Left lobe of liver (tissue), 2 donors: Measurements from ENCODE around the gene DCP1B. TPM values are rescaled to one million over a fixed set of nuclear protein-coding genes. Genes with fewer than 3 reads are reported as not detected.

Experiments used
- ATAC-seq: fragments of 200-7000 bp; cut with Tn5 transposase; one replicate; pipeline ENCODE4 v1.9.1; 2020; ENCODE audit warnings: mild to moderate bottlenecking, moderate library complexity
- DNase-seq: peaks from one replicate; pipeline ENCODE4 v3.0.0-alpha.2; 2020; ENCODE audit warnings: low spot score
- total RNA-seq: library from RNA; stranded (reverse); gene quantifications from one replicate; pipeline ENCODE4 v1.2.1, GENCODE V29; 2021
- donor health status: DM: no; HTN: no; CAD: no; lungs with moderate emphysema.
- donor health status: DM: no; HTN: yes; CAD: no.

DCP1B gene
- total RNA-seq, 1 donor from 2014 or later, result 3.9 TPM

DNA sequence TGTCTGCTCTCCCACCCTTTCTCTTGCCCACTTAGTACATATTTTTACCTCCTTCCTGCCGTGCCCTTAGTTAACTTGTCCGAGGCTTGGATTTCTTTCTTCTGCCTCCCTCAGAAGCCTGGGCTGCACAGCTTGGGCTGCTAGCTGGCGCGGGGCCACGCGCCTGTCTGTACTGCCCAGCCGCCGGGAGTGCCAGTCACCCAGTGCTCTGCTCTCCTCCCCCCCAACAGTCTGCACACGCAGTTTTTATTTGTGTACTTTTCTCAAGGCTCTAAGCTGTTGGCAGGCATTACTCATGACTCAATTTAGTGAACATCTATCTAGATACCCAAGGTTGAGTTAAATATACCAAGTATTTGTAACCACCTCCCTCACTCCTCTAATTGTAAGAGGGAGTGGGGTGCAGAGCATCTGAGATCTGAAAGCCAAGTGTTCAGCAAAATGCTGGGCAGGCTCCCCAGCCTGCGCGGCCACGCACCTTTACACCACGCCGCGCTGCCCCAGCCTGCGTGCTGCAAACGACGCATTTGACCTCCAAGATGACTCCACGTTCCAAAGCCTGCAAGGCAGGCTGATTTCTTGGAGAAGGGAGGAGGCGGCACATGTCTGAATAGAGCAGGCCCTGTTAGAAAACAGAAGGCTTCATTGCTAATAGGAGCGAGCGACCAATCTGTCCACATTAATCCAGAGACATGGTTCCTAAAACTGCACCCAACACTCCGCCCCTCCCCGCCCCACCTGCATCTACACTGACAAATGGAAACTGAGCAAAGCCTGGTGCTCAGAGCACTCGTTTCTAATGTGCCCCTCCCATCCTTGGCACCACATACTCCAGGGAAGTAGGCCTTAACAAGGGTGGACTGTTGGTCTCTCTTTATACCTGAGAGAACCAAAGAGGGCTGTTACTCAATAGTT, 67.6 kb downstream of the DCP1B start:
- DNase-seq, result peak; percentile 86
- ATAC-seq, result peak; percentile 84

- ATAC-seq (peak; percentile 47), DNase-seq (peak; percentile 66)
Measured at GRCh38 chr12:1935700-1936378, 68.4 kb downstream of the DCP1B start.

- no peak for ATAC-seq
- no peak for DNase-seq
Measured at GRCh38 chr12:1935242-1935641, 69.0 kb downstream of the DCP1B start.

DNA sequence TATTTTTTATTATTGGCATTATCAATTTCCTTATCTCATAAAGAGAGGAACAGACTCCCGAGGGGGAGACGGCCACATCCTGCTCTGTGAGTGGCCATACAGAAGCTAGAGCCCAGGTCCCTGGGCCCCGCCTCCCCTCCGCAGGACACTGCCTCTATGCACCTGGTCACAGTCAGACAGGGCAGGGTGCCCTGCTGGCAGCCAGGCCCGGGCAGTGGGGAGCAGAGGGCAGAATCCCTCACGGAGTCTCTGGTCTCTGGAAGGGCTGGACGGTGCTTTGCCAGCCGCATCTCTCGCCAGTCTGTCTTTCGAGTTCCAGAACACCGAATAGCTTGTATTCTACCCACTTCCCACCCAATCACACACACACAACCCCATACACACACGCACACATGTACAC, 69.4 kb downstream of the DCP1B start:
- DNase-seq, result no peak
- ATAC-seq, result no peak

- no peak for ATAC-seq
- peak; percentile 31 for DNase-seq
Measured at GRCh38 chr12:1934068-1934467, 70.2 kb downstream of the DCP1B start.

DNA sequence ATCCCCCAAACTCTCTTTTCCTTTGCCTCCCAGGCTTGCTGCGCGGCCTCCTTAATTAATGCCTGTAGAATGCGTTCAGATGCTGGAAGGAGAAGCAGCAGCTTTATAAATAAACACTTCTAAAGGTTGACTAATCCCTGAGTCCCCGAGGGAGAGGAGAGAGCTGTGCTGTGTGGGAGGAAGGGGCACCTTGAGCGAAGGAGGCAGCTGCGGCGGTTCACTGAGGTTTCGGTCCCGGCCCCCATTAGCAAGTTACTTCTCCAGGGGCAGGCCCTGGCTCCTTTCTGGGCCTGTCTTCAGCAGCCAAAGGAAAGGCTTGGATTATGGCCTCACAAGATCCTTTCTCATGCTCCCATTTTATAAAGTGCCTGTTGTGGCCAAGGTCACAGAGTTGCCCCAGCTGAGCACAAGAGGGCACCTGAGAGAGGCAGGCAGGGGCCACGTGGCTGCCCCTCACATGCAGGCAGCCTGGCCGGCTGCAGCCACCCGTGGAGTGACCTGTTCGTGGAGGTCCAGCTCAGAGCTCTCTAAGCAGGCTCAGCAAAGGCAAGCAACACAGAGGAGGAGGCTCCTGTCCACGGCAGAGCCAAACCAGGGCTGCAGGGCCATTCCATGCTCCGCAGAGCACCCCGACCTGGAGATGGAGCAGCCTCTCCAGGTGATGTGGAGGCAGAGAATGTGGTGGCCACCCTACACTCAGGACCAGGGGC, 70.8 kb downstream of the DCP1B start:
- DNase-seq (peak; percentile 19), ATAC-seq (no peak)

- ATAC-seq, result peak; percentile 50
- peak; percentile 69 for DNase-seq
Measured at GRCh38 chr12:1932264-1932777, 71.9 kb downstream of the DCP1B start.

- ATAC-seq (no peak), DNase-seq (no peak)
Measured at GRCh38 chr12:1931642-1932041, 72.6 kb downstream of the DCP1B start.

DNA sequence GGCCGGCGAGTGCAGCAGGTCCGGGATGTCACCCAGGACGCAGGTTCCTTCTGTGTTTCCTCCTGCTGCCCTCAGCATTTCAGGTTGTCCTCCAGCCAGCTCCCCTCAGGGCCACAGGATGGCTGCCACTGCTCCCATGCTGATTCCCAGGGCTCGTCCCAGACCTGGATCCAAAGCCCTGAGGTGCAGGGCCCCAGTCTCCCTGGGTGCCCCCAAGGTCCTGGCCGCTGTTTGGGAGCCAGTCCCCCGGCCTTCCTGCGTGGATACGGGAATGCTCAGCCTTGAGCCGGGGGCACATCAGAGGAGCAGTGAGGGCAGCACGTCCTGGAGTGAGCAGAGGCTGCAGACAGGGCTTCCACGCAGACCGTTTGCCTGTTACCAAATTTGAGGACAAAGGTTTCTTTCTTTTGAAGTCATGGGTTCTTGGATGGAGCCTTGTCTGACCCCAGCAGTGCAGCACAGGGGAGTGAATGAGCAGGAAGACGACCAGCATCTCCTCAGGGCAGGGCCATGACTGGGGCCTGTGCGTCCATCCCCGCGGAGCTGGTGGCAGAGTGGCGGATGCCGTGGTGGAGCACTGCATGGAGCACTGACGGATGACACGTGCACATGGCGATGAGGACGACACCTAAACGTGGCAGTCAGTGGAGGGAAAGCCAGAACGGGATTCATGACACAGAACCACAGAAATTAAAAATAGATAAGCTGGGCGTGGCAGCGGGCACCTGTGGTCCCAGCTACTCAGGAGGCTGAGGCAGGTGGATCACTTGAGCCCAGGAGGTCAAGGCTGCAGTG, 73.3 kb downstream of the DCP1B start:
- no peak for ATAC-seq
- DNase-seq, result peak; percentile 38

DNA sequence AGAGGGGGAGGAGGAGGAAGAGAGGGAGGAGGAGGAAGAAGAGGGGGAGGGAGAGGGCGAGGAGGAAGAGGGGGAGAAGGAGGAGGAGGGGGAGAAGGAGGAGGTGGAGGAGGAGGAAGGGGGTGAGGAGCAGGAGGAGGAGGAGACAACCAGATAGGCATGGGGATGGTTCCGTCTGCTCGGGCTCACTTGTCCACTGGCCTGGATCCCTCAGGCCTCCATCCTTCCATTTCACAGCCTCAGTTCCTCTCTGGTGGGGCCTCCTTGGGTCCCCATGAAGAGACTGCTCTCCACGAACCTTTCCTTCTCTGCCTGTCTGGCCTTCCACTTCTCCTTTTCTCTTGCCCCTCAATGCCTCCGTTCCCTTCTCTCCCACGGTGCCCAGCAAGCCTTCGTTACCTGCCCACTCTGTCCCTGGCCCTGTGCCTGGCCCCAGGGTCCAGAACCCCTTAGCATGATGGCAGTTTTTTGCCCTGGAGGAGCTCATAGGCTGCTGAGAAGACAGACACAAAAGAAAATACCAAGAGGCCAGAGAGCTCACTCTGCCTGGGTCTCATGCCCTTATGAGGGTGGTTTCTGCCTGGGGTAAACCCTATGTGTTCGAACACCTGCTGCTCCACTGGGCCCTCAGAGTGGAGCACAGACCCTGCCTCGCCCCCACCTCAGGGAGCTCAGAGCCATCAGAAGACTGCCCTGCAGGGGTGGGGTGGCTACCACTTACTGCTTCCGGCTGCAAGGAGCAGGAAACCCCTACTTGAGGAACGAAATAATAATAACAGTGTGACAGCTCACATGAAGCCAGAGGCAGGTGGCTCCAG, 74.1 kb downstream of the DCP1B start:
- no peak for ATAC-seq
- peak; percentile 39 for DNase-seq

DNA sequence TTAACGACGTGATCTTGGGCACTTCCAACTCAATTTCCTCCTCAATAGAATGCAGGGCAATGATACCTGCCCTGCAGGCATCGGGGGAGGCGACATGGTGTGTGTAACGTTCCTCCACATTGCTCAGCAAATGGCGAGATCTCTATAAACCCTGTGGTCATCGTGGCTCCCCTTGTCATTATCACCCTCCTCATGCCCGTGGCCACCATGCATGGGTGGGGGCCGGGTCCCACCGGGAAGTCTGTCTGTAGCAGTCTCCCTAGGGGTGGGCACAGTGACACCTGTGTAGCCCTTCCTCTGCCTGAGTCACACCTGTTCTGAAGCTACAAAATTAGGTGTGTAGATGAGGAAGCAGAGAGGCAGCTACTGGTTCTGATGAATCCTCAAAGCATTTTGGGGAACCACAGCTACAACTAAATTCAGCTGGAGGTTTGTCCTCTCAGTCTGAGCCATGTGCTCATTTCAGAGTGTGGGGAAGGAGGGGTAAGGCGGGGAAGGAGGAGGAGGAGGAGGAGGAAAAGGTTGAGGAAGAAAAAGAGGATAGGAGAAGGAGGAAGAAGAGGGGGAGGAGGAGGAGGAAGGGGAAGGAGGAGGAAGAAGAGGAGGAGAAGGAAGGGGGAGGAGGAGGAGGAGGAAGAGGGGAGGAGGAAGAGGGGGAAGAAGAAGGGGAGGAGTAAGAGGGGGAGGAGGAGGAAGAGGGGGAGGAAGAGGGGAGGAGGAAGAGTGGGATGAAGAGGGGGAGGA, 74.8 kb downstream of the DCP1B start:
- DNase-seq, result peak; percentile 28
- no peak for ATAC-seq

GRCh38 chr12:1928439-1929121, 75.7 kb downstream of the DCP1B start:
- ATAC-seq (no peak), DNase-seq (peak; percentile 41)

GRCh38 chr12:1927751-1928351, 76.4 kb downstream of the DCP1B start:
- ATAC-seq (no peak), DNase-seq (peak; percentile 44)

DNA sequence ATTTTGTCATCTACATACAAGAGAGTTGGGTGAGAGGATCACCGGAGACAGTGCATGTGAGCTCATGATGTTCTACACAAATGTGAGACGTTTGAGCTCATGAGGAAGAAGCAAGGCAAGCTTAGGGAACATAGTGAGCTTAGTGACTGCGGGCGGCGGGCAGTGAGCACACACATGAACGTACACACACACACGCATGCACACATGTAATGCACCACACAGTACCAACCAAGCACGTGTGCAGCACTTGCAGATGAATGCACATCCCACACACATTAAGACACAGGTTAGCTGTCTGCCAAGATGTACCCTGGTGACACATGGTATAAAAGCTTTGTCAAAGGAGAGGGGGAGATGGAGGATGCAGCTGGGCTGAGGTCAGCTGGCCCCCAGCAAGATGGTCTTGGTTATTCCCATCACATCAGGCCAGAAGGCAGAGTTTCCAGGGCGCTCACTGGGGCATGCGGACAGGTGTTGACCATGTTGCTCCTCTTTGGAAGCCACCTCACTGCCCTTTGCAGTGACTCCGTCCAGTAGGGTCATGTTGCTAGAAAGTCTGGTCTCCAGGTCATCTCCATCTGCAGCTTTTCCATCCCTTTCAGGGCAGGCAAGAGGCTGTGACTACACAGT, 77.1 kb downstream of the DCP1B start:
- DNase-seq (peak; percentile 19), ATAC-seq (no peak)

GRCh38 chr12:1926251-1926657, 78.0 kb downstream of the DCP1B start:
- peak; percentile 29 for DNase-seq
- no peak for ATAC-seq

- DNase-seq (no peak), ATAC-seq (no peak)
Measured at GRCh38 chr12:1925684-1926006, 78.6 kb downstream of the DCP1B start.

DNA sequence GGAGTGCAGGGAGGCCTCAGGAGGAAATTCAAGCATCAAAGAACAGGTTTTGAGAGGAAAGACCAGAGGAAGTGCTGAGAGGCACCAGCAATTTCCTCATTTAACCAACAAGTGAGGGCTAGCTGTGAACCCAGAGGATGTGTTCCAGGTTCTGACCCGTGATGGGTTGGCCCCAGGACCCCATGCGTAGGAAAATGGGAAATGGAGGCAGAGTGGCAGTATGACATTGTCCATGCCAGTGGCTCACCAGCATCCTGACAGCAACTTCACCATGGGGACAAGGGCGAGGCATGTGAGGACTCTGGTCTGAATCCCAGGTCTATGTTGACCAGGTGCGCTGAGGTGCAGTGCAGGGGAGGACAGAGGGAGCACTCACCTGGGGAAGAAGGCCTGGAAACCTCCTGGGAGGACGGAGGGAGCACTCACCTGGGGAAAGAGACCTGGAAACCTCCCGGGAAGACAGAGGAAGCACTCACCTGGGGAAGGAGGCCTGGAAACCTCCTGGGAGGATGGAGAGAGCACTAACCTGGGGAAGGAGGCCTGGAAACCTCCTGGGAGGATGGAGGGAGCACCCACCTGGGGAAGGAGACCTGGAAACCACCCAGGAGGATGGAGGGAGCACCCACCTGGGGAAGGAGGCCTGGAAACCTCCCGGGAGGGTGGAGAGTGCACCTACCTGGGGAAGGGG, 79.1 kb downstream of the DCP1B start:
- DNase-seq (peak; percentile 26), ATAC-seq (no peak)
